ENCODE data around the gene DMRTC1.
"Not testable (repeated sequence)": the region's sequence is repeated elsewhere in the genome, so short reads cannot be mapped to it uniquely, and the experiment has no call there.

Gene DMRTC1, protein sequence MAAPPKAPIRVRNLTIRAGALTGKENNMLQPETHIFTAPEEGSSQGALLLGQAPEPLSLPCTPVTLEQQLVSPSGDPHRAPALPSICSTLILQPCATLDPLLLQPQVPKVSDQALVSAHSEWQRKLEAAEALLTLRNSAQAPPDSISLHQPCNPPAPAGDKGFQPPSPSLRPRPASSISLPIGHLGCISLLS

DNA sequence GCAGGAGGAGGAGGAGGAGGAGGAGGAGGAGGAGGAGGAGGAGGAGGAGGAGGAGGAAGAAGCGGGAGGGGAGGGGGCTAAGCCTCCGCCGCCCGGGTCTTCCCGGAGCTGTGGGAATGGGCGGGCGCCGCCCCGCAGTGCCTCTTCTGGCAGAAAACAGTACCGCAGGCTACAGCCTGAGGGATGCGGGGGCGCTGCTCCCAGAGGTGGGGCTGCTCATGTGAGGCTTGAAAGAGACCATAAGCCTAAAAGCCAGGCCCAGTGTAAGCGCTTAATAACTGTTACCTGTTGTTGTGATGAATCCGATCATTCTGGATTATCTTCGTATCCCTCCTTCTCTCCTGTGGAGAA is at the start of gene DMRTC1:
Gene DMRTC1, minus strand, starts transcription at position 19 of the 351 bp plus-strand sequence. CDS start 68,143 bp downstream, outside the sequence.
- DNase-seq (ENCODE audit: low spot score) = not testable (repeated sequence)

DNA sequence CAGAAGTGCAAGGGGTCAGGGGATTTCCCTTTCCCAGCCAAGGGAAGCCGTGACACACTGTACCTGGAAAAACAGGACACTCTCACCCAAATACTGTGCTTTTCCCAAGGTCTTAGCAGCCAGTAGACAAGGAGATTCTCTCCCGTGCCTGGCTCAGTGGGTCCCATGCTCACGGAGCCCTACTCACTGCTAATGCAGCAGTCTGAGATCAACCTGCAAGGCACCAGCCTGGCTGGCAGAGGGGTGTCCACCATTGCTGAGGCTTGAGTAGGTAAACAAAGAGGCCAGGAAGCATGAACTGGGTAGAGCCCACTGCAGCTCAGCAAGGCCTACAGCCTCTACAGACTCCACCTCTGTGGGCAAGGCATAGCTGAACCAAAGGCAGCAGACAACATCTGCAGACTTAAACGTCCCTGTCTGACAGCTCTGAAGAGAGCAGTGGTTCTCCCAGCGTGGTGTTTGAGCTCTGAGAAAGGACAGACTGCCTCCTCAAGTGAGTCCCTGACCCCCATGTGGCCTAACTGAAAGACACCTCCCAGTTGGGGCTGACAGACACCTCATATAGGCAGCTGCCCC is 37.3 kb upstream of the DMRTC1 start:
- not testable (repeated sequence) for DNase-seq (ENCODE audit: low spot score)

DNA sequence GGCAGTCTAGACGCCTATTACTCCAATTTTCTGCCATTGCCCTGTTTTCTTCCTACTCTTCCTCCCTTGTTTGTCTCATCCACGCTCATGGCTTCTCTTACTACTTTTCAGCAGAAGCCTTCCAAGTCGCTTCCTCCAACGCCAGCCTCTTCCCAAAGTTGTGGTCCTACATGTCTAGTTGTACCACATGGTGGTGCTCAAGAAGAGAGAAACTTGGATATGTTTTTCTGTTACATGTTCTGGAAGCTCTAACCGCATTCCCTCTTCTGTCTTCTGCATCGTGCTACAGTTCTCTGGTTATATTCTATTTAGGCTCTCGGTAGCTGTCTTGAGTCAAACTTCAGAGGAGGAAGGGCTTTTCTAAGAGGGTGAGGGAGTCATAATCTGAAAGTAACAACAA is 31.2 kb upstream of the DMRTC1 start:
- not testable (repeated sequence) for DNase-seq (ENCODE audit: low spot score)

DNA sequence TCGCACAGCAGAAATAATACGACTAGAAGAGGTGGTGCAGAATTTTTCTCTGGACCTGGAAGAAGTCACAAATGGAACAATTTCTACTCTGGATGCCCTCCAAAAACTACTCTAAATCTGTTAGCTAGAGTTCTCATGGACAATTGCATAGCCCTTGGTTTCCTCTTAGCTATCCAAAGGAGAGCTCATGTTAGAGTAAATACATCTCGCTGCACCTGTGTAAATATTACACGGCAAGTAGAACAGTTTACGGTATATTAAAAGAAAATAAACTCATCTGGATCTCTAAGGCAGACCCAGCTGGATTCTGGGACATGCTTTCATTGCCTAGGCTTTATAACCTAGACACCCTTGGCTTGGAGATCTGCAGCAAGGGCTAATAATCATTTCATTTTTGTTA is 28.2 kb upstream of the DMRTC1 start:
- not testable (repeated sequence) for DNase-seq (ENCODE audit: low spot score)

DNA sequence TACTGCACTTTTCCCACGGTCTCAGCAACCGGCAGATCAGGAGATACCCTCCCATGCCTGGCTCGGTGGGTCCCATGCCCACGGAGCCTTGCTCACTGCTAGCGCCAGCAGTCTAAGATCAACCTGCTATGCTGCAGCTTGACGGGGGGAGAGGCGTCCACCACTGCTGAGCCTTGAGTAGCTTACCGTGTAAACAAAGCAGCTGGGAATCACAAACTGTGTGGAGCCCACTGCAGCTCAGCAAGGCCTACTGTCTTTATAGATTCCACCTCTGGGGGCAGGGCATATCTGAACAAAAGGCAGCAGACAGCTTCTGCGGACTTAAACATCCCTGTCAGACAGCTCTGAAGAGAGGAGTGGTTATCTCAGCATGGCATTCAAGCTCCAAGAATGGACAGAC is 16.3 kb upstream of the DMRTC1 start:
- DNase-seq (ENCODE audit: low spot score) = not testable (repeated sequence)

DNA sequence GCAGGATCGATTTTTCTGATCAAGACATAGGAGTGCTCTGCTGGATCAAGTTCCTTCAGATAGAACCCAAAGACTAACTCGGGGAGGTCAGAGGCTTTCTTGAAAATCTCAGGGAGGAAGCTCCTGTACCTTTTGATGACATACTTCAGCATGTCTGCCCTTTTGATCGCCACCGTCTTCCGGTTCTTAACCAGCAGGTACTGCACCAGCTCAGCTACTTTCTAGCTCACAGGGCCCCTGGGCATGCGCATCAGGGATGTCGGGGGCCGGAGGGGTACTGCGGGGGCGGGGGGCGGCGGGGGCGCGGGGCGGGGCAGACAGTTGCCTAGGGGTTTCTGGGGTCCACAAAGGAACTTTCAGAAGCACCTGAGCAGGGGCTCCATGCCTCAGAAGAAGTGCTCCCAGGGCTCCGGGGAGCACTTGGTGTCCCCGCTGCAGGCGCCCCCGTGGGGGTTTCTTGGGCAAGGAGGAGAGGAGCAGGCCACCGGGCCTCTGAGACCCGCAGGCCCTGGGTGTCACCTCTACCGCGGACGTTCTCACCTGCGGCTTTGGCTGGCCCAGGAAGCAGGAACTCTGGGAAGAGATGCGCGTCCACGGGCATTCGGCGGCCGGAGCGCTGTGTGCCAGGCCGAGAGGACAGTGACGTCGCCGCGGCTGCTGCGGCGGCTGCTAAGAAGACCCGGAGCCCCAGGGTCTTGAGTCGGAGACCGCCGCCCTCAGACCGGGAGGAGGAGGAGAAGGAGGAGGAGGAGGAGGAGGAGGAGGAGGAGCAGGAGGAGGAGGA is 410 bp downstream of the DMRTC1 start:
- DNase-seq (ENCODE audit: low spot score) = not testable (repeated sequence)

DNA sequence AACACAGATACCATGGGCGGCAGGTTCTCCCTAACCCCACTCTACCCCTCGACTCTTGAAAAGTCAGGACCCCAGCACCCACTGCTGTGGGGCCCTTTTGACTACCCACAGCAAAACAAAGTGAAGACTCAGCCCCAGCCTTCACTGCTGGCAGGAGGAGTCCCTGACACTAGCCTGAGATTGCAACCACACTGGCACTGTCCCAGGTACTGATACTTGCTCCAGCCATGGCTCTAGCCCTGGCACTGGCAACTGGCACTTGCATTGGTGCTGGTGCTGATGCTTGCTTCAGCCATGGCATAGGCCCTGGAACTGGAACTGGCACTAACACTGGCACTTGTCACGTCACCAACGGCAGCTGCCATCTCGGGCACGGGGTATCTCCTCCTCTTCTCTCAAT is 1.4 kb downstream of the DMRTC1 start:
- DNase-seq (ENCODE audit: low spot score) = not testable (repeated sequence)

DNA sequence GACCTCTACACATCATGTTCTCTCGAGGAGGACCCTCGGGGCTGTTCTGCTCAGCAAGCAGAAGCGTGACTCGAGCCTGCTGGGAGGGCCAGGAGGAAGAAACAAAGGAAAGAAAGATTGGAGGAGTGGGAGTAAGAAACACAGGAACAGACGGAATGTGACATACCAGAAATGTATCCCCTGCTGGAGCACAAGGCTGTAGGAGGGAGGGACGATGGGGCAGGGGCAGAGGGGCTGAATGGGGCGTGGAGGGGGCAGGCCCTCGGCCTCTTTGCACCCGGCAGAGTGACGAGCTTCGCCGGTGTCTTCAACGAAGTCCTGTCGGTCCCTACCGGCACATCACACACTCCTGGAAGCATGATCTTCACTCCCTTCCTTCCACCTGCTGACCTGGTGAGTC is 5.7 kb downstream of the DMRTC1 start, which contains the start of gene FAM236A:
Gene FAM236A, plus strand, starts transcription at position 301 of the 400 bp plus-strand sequence. Its CDS starts 57 bp downstream, at position 358.
- DNase-seq (ENCODE audit: low spot score) = not testable (repeated sequence)

DNA sequence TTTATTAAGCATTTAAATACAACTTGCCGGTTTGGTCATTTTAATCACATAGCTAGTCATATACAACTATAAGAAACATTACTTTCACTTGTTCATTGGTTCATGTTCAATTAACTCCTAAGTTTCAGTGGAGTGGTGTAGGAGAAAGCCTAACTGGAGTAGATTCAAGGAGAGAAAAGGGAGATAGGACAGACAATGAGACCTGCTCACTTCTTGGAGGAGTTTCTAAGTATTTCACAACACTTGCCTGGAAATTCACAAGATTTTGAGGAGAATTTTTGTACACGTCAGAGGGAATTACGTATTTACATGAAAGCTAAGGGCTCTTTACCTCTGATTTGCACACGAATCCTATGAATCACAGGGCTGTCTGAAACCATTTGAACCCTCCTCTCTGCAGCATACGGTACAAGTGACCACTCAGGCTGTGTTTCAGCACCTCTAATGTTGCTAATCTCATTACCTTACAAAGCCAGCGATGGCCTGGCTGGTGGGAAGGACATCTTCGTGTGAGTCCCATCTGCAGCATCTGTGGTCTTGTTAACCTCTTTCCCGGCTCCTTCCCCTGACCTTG is 6.7 kb downstream of the DMRTC1 start:
- DNase-seq (ENCODE audit: low spot score) = not testable (repeated sequence)

DNA sequence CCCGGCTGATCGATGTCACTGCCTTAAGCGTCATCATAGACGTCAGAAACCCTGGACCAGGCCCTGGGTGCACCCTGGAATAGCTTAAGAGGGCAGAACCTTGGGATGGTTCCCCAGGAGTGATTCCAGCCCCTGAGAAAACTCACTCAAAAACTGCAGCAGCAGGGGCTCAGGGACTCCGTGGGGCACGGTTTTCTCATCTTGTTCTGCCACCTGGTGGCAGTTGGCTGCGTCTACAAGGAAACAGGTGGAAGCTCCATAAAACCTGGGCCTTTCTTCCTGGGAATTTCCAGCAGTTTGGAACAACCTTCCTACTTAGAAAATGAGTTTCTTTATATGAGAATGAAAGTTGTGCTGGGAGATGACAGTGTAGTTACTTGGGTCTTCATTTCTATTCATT is 7.2 kb downstream of the DMRTC1 start:
- not testable (repeated sequence) for DNase-seq (ENCODE audit: low spot score)

DNA sequence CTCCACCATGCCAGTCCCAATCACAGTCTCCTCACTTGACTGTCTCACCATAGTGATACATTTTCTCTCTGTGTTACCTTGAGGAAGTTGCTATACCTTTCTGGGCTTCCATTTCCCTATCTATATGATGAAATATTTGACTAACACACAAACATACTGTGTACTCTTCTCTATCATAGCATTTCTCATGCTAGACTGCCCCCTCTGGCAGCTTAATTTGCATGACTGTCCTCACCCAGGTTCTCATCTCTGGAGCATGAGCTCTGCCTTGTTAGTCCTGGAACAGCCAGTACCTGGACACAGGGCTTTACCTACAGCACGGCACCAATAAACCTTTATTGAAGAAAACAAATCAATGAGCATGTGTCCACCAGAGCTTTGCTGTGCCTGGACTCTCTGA is 11.4 kb downstream of the DMRTC1 start:
- DNase-seq (ENCODE audit: low spot score) = not testable (repeated sequence)

DNA sequence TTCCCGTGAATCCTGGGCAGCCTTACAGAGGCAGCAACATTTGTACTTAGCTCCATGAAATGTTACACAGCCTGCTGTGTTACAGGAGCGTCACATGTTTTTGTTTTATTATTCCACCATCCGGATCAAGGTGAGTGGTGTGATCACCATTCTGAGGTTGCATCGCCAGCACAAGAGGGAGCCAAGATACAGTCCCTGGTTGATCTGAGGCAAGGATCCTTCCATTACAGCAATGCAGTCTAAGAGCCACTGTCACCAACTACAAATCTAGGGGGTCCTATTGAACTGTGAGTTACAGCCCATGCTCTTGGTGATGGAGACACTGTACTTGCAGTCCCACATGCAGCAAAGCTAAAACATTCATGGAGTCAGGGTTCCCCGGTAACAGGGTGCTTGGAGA is 27.5 kb downstream of the DMRTC1 start:
- DNase-seq (ENCODE audit: low spot score) = not testable (repeated sequence)

DNA sequence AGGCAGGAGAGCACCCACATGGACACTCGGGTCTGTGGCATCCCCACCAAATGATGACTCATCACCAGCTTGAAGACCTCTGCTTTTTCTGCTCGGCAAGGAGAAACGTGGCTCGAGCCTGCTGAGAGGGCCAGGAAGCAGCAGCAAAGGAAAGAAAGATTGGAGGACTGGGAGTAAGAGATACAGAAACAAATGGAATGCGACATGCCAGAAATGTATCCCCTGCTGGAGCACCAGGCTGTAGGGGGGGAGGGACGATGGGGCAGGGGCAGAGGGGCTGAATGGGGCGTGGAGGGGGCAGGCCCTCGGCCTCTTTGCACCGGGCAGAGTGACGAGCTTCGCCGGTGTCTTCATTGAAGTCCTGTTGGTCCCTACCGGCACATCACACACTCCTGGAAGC is 31.3 kb downstream of the DMRTC1 start, which contains the start of gene FAM236C:
Gene FAM236C, plus strand, starts transcription at position 301 of the 400 bp plus-strand sequence. CDS start 100 bp downstream, outside the sequence.
- not testable (repeated sequence) for DNase-seq (ENCODE audit: low spot score)

DNA sequence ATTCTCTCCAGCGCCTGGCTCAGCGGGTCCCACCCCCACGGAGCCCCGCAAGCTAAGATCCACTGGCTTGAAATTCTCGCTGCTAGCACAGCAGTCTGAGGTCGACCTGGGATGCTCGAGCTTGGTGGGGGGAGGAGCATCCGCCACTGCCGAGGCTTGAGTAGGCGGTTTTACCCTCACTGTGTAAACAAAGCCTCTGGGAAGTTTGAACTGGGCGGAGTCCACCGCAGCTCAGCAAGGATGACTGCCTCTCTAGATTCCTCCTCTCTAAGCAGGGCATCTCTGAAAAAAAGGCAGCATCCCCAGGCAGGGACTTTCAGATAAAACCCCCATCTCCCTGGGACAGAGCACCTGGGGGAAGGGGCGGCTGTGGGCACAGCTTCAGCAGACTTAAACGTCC is 53.9 kb downstream of the DMRTC1 start:
- DNase-seq (ENCODE audit: low spot score) = not testable (repeated sequence)

DNA sequence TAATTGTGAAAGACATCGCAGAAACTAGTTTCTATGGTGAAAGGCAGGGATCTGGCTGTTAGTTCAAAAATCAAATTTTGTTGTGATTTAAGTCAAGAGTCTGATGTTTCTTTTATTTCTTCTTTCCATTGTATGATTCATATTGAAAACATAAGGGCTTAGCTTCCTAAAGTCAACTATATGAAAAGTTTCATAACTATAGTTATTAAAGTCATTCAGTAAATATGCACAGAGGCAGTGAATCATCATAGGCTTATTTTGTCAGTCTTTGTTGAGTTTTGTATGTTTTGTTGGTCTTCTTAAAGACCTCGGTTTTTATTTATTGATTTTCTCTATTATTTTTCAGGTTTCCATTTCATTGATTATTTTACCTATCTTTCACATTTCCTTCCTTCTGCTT is 60.7 kb downstream of the DMRTC1 start:
- DNase-seq (ENCODE audit: low spot score) = not testable (repeated sequence)

DNA sequence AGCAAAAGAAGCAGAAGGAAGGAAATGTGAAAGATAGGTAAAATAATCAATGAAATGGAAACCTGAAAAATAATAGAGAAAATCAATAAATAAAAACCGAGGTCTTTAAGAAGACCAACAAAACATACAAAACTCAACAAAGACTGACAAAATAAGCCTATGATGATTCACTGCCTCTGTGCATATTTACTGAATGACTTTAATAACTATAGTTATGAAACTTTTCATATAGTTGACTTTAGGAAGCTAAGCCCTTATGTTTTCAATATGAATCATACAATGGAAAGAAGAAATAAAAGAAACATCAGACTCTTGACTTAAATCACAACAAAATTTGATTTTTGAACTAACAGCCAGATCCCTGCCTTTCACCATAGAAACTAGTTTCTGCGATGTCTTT is 106.1 kb downstream of the DMRTC1 start:
- DNase-seq (ENCODE audit: low spot score) = not testable (repeated sequence)

DNA sequence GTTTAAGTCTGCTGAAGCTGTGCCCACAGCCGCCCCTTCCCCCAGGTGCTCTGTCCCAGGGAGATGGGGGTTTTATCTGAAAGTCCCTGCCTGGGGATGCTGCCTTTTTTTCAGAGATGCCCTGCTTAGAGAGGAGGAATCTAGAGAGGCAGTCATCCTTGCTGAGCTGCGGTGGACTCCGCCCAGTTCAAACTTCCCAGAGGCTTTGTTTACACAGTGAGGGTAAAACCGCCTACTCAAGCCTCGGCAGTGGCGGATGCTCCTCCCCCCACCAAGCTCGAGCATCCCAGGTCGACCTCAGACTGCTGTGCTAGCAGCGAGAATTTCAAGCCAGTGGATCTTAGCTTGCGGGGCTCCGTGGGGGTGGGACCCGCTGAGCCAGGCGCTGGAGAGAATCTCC is 112.9 kb downstream of the DMRTC1 start:
- DNase-seq (ENCODE audit: low spot score) = not testable (repeated sequence)
